PFSK-1 (cell line): ENCODE measurements around the gene ZNF845.

Source experiments
- FOXP2 ChIP-seq: optimal IDR thresholded peaks from 2 replicates; pipeline ENCODE3; 2011; ENCODE audit warnings: borderline replicate concordance, control low read depth, inconsistent platforms; ENCODE audit not compliant: insufficient read depth; ENCODE audit errors: extremely low read length, extremely low read depth
- POLR2AphosphoS5 ChIP-seq: IDR thresholded peaks from 2 replicates; pipeline ENCODE4 v1.6.1; 2012; ENCODE audit warnings: low read depth, mild to moderate bottlenecking, control low read depth, low read length, moderate library complexity
- SIN3A ChIP-seq: IDR thresholded peaks from 2 replicates; pipeline ENCODE4 v1.6.1; 2012; ENCODE audit warnings: mild to moderate bottlenecking, low read length, moderate library complexity, borderline replicate concordance; ENCODE audit not compliant: insufficient read depth
- TAF1 ChIP-seq: IDR thresholded peaks from 2 replicates; pipeline ENCODE4 v1.6.1; 2012; ENCODE audit warnings: low read length, control low read depth, borderline replicate concordance; ENCODE audit not compliant: insufficient read depth
- TF ChIP-seq, protein P1 (sequence below), 2 experiments: IDR thresholded peaks; 2 replicates each; pipeline versions ENCODE4 v1.6.1 to v1.8.0; 2011 to 2012; ENCODE audit warnings: low read depth in 2 of 2, low read length in 2 of 2, control low read depth in 1 of 2, inconsistent platforms in 1 of 2, mild to moderate bottlenecking in 1 of 2, moderate library complexity in 1 of 2; ENCODE audit not compliant: insufficient read depth in 1 of 2

ZNF845 gene

DNA sequence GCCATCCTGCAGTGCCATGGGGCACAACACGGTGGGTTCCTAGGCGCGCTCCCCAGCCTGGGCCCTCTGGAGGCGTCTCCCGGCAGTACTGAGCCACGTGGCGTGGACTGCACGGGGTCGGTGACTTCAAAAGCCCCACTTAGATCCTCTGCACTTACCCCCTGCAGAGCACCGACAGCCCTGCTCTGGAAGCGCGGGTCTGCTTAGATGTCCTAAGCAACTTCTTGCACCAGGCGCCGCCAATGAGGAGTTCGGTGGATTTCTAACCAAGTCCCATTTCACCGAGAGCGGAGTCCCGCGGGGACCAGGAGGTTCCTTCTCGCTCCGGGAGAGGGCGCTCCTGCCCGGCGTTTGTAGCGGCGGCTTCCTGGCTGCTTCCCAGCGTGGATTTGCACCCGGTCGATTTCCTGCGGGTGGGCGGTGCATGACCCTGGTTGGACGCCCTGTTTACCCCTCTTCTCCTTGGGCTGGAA, 25.2 kb upstream of the ZNF845 start:
- TF ChIP-seq FOXP2 (no peak), POLR2AphosphoS5 (no peak), SIN3A (no peak), TAF1 (no peak)
- TF ChIP-seq, protein P1, sequence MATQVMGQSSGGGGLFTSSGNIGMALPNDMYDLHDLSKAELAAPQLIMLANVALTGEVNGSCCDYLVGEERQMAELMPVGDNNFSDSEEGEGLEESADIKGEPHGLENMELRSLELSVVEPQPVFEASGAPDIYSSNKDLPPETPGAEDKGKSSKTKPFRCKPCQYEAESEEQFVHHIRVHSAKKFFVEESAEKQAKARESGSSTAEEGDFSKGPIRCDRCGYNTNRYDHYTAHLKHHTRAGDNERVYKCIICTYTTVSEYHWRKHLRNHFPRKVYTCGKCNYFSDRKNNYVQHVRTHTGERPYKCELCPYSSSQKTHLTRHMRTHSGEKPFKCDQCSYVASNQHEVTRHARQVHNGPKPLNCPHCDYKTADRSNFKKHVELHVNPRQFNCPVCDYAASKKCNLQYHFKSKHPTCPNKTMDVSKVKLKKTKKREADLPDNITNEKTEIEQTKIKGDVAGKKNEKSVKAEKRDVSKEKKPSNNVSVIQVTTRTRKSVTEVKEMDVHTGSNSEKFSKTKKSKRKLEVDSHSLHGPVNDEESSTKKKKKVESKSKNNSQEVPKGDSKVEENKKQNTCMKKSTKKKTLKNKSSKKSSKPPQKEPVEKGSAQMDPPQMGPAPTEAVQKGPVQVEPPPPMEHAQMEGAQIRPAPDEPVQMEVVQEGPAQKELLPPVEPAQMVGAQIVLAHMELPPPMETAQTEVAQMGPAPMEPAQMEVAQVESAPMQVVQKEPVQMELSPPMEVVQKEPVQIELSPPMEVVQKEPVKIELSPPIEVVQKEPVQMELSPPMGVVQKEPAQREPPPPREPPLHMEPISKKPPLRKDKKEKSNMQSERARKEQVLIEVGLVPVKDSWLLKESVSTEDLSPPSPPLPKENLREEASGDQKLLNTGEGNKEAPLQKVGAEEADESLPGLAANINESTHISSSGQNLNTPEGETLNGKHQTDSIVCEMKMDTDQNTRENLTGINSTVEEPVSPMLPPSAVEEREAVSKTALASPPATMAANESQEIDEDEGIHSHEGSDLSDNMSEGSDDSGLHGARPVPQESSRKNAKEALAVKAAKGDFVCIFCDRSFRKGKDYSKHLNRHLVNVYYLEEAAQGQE (IDR thresholded peaks at IDR 0.05; ENCODE audit: insufficient read depth in 1 of 2, low read depth in 2 of 2, low read length in 2 of 2), result no peak

DNA sequence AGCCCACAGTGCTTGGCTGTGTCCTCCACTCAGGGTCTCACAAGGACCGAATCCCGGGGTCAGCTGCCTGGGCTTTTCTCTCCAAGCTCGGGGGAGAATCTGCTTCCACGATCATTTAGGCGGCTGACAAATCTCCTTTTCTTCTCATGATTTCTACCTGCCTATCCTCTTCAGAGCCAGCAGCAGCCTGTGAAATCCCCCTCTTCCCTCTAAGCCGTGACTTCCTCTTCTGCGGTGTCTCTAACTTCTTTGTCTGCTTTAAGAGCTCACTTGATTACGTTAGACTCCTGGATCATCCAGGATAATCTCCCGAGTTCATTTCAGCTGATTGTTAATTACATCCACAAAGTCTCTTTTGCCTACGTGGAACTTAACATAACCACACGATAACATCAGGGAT, 22.5 kb upstream of the ZNF845 start:
- TF ChIP-seq, protein P1 (IDR thresholded peaks at IDR 0.05; ENCODE audit: insufficient read depth in 1 of 2, low read depth in 2 of 2, low read length in 2 of 2), result no peak
- no peak for TF ChIP-seq POLR2AphosphoS5
- TF ChIP-seq TAF1, result no peak
- TF ChIP-seq FOXP2, result no peak
- TF ChIP-seq SIN3A, result no peak

DNA sequence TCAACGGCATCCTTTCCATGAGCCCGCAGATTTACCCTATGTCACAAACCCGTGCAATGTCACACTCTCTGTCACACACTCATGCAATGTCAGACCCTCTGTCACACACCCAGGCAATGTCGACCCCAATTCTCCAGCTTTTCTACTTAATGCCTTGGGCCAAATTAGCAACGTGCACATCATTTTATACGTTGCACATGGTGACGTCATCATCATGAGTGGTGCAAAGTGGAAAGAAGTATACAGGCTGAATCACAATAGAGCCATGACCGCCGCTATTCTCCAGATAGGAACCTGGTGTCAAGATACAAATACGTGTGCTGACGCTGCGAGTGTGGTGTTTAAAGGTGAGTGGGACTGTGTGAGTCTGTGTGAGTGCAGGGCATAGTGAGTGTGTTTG, 21.7 kb upstream of the ZNF845 start:
- TF ChIP-seq TAF1, result no peak

DNA sequence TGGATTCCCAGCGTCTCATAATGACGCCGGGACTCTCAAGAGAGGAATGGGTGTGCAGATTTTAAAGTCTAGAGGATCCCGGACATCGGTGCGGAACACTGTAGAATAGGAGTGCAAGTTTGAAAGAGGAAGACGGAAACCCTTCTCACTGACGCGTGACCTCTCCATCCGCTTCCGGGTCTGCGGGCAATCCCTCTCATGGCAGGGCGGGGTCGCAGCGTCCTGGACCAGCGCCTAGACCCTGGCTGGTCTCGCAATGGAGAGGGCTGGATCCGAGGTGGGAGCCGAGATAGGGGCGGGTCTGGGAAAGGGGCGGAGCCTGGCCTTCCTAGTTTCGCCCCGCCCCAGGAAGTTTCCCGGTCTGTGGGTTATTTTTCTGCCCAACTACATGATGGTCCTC, 4.6 kb upstream of the ZNF845 start:
- TF ChIP-seq SIN3A, result no peak
- TF ChIP-seq TAF1, result no peak
- no peak for TF ChIP-seq POLR2AphosphoS5
- TF ChIP-seq, protein P1 (IDR thresholded peaks at IDR 0.05; ENCODE audit: insufficient read depth in 1 of 2, low read depth in 2 of 2, low read length in 2 of 2), result no peak
- no peak for TF ChIP-seq FOXP2

DNA sequence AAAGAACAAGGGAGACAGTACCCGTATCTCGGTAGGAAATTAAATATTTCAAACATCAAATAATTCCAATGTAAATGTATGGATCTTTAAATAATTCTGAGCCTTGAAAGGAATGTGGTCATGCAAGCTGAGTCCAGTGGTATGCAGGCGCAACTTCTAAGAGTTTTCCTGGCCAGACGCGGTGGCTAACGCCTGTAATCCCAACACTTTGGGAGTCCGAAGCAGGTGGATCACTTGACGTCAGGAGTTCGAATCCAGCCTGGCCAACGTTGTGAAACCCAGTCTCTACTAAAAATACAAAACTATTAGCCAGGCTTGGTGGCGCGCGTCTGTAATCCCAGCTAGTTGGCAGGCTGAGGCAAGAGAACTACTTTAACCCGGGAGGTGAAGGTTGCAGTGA, 1.1 kb upstream of the ZNF845 start:
- no peak for TF ChIP-seq FOXP2

DNA sequence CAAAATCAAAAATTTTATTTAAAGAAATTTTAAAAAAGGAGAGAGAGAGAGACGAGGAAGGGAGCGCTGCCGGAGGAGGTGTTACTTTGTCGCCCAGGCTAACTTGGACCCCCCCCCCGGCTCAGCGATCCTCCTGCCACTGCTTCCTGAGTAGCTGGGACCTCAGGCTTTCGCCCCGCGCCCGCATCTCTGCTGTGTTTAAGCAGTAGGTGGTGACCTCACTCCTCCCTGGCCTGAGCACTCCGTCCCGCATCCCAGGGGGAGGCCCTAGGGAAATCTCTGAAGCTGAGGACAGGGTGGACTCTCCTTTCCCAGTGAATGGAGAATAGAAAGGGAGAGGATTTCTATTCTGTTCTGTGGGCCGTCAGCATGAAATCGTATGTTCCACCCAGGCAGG, 485 bp upstream of the ZNF845 start:
- TF ChIP-seq FOXP2, result no peak
- no peak for TF ChIP-seq TAF1
- TF ChIP-seq POLR2AphosphoS5, result no peak
- TF ChIP-seq, protein P1 (IDR thresholded peaks at IDR 0.05; ENCODE audit: insufficient read depth in 1 of 2, low read depth in 2 of 2, low read length in 2 of 2), result no peak
- TF ChIP-seq SIN3A, result no peak
